NCI-H146 treated with DMSO at 0.1 percent for 48 hours (cell line): ENCODE results near the gene UCHL3.

Source experiments
- DNase-seq: peaks from one replicate; lab custom pipeline; 2025; ENCODE audit not compliant: unreplicated experiment; lab: John Stamatoyannopoulos, UW

Gene UCHL3

DNA sequence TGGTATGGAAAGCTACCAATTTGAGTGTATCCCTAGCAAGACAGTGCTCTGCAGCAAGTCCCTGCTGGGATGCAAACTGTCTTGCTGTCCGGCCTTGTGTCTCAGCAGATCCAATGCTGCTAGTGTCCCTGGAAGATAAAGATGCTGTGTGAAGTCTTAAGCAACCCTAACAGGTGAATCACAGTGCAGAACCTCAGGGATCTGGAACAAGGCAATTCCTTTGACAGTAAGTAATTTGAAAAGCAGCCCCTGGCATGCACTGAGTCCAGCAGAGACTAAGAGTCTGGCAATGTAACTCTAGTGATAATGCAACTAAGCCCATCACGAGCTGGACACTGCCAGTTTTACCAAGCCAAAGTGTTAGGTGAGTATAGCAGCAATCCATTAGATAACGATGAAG lies 1.7 kb upstream of the UCHL3 start:
- DNase-seq = no peak

DNA sequence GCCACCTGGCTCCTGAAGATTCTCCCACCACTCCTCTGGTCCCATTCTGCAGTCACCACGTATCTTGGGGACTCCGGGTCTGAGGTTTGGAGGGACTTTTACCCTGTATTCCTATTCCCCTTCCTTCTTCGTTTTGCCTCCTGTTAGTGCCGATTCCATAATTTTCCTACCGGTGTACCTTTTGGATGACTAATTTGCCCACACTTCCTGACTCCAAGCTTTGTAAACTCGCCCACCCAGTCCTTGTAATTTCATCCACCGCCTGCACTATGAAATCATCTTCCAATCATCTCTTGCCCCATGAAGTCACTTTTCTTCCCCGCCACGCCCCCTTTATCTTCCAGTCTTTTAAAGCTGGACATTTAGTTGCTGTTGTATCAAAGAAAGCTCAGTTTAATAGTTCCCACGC lies 572 bp downstream of the UCHL3 start:
- peak; percentile 37 for DNase-seq

DNA sequence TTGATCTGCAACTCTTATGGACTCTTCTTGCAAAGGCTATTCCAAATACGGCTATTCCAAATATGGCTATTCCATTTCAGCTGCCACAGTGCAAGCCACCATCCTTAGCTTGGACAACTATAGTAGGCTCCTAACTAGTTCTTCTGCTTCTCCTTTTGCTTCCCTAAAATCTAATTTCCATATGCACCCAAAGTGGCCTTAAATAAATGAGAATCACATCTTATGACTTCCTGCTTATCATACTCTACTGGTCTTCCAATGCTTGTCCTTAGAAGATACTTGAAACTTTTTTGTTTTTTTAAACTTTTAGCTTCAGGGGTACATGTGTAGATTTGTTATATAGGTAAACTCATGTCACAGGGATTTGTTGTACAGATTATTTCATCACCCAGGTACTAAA lies 4.9 kb downstream of the UCHL3 start:
- DNase-seq = no peak

DNA sequence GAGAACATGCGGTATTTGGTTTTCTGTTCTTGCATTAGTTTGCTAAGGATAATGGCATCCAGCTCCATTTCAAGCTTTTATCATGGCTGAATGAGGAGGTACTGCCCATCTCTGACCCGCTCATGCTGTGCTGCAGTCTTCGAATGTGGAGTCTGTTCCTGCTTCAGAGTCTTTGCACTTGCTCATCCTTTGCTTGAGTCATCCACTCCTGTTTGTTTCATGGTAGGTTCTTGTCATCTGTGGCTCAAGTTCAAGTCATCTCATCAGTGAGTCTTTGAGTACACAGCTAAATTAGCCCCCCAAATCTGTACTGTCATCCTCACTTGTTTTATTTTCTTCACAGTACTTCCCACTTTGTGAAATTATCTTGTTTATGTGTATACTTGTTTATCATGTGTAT lies 5.4 kb downstream of the UCHL3 start:
- DNase-seq = no peak

DNA sequence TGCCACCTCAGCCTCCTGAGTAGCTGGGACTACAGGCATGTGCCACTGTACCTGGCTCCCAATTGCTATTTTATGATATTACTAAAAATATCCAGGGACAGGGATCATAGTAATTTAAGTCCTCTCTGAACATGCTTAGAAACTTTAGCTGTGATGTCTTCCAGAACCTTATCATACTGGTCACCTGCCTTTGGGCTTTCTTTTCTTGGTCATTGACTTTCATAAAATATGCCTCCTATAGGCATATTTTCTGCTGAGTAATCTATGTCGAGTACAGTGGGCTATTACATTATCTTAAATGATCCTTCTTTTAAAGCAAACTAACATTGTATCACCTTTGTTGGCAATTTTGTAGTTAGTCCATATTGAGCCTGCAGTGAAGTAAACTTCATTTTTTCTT lies 6.2 kb downstream of the UCHL3 start:
- no peak for DNase-seq

DNA sequence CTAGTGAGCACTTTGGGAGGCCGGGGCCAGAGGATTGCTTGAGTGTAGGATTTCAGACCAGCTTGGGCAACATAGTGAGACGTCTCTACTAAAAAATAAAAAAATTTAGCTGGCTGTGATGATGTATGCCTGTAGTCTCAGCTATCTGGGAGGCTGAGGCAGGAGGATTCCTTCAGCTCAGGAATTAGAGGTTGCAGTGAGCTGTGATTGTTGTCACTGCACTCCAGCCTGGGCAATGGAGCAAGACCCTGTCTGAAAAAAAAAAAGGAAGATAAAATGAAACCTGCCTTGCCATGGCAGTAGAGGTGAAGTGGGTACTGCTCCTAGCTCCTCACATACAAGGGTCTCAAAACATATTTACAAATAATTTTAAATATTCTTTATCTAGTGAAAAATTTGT lies 7.4 kb downstream of the UCHL3 start:
- DNase-seq = no peak

DNA sequence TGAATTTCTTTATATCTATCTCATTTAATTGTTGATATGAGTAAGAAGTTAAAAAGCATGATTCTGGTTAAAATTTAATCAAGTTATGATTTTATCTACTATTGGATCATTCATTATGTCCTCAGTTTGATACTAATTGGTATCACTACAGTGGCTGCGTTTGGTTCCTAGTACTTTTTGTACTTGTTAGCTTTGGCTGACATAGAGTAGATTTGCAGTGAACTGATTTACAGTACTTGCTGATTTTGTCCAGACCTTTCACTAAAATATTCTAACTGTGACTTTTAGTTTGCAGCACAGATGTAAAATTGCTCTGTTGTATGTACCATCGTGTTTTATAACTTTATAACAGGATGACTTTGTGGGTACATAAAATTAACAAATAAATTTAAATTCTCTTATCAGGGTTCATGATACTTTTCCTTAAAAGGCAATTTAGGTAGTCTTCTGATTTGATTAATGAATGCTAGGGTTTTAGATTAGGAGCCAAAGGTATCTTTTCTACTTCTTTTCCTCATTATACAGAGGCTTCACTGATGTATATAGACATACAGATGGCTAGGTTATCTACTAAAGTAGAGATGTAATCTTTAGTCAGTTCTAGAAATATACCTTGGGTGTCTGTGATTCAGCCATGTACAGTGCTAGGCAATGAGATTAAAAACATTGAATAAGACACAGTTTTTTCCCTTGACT lies 8.7 kb downstream of the UCHL3 start:
- no peak for DNase-seq

DNA sequence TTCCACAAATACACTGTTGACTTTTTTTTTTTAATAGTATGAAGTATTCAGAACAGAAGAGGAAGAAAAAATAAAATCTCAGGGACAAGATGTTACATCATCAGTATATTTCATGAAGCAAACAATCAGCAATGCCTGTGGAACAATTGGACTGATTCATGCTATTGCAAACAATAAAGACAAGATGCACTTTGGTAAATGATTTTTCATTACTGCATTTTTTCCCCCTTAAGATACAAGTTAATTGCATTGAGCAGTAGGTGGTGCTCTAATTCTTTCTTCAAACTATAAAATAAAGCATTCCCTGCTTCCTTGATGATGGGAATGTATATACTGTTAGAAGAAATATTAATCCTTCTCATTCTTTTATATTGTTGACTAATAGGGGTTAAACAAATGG lies 17.1 kb downstream of the UCHL3 start:
- no peak for DNase-seq

DNA sequence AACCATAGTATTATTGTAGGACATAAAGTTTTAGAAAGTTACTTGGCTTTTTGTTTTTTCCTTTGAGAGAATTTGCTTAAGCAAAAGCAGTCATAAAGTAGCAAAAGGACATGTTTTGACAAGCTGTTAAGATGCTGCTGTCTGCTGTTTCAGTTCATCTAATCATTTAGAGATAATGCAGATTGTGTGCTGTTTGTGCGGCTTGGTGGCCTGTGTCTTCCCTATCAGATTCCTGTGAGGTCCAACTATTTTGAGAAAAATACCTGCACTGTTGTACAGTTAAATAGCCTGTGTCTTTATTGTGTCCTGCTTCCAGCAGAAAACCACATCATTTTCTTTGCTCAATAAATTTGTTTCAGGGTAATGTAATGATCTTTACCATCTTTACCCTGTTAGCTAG lies 20.0 kb downstream of the UCHL3 start:
- no peak for DNase-seq

DNA sequence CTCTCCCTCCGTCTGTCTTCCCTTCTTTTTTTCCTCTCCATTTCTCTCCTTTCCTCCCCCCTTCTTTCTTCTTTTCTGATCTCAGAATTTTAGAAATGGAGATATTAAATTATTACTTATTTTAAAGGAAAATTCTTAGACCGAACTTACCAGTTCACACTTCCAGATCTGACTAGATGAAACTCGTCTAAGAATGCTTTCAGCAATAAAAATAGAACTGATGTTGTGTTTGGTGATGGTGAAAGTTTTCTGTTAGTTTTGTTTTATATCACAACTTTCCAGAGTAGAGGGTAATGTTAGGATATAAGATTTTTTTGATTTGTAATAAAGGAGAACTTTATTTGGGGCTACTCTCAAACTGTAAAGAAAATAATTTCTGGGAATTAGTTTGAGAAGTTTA lies 29.9 kb downstream of the UCHL3 start:
- DNase-seq = no peak

DNA sequence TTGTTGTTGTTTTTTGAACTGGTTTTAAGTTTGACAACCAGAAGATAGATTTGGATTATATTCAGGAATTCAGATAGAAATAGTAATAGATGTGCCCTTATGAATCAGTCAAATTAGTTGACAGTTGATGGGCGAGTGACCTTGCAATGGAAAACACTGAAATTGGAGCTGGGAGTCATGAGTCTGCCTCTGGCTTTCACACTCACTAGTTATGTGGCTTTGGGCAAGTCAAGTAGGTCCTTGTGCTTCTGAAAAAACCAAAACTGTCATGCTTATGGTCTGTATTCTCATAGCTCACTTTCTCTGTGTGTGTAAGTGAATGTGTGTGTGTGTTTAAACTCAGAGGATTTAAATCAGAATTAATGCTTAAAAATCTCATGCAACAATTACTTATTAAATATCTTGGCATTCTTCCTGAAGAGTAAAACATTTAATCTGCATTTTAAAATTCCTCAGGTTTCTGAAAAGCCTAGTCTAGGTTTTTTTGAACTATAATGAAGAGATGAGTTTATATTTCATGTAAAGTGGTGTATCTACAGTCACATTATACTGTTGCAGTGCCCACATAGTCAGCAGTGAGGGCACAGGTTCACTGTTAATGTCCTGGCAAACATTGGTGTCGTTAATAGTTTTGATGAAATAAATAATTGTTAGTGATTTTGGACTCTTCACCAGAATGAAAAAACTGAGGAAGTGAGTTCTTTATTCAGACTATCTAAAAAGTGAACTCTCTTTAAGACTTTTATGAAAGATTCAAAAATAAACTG lies 32.5 kb downstream of the UCHL3 start:
- DNase-seq = no peak

DNA sequence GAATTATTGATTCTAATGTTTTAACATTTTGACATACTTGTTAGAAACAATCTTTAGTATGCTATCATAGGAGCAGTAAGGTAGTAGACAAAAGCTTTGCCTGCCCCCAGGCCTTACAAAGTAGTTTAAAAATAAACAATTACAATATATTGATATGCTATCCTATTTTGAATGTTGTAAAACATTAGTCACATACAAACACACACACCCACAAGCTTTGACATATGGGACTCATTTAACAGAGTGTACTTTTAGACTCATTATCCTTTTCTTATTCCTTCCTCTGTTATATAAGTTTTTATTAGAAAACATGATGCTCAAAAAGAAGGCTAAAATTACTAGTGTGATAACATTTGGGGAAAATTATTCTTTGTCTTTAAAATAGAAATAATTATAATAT lies 33.5 kb downstream of the UCHL3 start:
- DNase-seq = no peak

DNA sequence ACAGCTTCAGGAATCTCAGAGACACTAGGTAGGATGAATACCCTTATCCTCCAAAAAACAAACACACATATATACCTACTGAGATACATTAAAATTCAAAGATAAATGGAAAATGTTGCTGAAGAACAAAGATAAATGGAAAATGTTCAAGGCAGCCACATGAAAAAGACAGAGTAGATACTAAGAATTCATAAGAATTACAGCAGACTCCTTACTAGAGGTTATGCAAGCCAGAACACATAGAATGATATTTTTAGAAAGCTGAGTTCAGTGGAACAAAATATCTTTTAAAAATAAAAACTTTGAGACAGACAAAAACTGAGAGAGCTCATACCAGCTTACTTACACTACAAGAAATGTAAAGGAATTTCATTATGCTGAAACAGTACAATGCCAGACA lies 35.6 kb downstream of the UCHL3 start:
- DNase-seq = no peak

DNA sequence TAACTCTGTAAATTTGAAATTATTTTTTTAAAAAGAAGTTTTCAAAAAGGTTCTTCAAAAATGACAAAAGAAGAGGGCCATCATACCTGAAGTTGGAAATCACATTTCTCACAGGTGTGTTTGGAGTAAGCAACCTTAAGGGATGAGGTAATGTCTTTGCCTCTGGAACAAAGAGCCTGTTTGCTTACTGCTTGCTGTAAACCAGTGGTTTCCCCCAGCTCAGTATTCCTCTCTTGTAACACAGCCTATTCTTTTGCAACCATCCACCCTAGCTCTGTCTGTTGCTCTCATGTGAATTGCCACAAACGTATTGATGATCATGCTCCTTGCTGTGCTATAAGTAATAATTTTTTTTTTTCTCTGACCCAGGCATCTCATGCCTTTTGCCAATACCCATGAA lies 38.1 kb downstream of the UCHL3 start:
- DNase-seq = peak; percentile 23

DNA sequence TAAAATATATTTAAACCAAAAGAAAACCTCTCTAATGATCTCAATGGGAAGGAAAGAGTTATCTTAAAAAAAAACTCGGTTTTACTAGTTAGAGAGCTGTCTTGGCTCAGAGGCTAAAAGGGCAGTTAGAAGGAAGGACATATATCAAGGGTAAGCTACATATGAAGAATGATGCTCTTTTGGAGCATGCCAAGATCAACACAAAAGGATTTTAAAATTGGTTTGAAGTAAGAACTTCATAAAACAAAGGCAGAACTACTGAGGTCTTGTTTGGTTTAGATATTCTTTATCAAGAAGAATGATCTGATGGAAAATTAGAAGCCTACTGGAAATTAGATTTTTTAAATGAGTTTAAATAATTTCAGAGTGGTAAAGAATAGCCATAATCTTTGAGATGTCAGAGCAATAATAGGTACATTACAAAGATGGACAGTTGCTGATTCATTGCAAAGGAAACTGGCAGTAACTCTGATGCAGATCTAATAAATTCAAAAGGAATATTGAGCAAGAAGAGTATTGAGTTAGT lies 47.1 kb downstream of the UCHL3 start:
- DNase-seq = no peak

DNA sequence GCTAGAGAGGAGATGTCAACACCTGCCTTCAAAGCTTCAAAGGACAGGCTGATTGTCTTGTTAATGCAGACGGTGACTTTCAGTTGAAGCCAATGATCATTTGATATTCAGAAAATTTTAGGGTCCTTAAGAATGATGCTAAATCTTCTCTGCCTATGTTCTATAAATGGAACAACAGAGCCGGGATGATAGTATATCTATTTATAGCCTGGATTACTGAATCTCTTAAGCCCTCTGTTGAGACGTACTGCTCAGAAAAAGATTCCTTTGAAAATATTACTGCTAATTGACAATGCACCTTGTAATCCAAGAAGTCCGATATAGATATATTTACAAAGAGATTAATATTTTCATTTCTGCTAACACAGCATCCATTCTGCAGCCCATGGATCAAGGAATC lies 50.8 kb downstream of the UCHL3 start:
- no peak for DNase-seq

DNA sequence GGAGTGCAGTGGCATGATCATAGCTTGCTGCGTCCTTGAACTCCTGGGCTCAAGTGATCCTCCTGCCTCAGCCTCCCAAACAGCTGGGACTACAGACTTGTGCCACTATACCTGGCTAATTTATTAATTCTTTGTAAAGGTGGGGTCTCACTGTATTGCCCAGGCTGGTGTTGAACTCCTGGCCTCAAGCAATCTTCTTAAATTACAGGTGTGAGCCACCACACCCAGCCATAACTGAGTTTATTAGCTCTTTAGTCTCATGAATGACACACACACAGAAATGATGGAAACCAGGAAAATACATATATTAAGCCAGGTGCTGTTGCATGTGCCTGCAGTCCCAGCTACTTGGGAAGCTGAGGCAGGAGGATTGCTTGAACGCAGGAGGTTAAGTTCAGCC lies 53.4 kb downstream of the UCHL3 start:
- no peak for DNase-seq

DNA sequence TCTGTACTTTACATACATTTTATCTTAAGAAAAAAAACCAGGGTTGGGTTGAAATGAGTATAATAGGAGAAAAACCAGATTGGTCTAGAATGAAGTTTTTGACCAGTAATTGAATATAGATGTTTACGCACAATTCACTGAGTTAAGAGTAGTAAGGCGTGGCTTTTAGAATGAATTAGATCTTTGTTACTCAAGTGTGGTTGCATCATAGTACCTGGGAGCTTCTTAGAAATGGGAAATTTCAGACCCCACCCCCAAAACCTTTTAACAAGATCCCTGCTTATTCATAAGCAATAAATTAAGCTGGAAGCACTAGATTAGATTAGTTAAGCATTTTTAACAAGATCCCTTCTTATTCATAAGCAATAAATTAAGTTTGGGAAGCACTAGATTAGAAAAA lies 57.9 kb downstream of the UCHL3 start:
- DNase-seq = no peak

DNA sequence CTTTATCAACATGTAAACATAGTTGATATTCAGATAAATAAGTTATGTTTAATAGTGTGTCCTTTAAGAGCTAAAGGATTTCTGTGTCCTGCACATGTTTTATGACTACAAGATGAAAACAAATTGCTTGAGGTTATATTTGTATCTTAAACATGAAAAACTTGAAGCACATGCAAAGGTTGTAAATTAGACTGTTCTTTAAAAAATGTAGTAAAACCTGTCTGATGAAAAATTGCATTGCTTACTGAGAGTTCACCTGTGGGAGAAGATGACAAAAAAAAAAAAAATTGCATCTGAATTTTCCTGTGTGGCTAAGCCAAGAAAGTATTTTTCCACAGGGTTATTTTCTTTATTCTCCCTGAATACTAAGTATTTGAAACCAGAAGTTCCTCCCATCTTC lies 60.9 kb downstream of the UCHL3 start:
- no peak for DNase-seq

DNA sequence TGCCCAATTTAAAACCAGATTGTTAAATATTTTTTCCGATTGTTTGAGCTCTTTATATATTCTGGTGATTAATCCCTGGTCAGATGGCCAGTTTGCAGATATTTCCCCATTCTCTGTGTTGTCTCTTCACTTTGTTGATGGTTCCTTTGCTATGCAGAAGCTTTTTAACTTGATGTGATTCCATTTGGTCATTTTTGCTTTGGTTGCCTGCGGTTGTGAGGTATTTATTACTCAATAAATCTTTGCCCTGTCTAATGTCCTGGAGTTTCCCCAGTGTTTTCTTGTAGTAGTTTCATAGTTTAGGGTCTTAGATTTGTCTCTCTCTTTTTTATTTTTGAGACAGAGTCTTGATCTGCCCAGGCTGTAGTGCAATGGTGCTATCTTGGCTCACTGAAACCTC lies 62.8 kb downstream of the UCHL3 start:
- no peak for DNase-seq

DNA sequence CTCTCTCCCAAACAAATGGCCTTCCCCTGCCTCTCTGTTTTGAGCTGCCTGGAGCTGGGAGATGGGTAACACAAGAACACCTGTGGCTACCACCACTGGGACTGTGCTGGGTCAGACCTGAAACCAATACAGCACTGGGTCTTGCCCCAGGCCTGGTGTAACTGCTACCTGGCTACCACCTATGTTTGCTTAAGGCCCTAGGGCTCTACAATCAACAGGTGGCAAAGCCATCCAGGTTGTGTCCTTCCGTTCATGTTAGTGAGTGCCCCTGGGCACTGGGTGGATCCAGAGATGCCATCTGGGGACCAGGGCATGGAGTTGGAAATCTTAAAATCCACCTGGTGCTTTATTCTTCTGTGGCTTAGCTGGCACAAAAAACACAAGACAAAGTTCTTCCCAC lies 67.6 kb downstream of the UCHL3 start:
- no peak for DNase-seq

DNA sequence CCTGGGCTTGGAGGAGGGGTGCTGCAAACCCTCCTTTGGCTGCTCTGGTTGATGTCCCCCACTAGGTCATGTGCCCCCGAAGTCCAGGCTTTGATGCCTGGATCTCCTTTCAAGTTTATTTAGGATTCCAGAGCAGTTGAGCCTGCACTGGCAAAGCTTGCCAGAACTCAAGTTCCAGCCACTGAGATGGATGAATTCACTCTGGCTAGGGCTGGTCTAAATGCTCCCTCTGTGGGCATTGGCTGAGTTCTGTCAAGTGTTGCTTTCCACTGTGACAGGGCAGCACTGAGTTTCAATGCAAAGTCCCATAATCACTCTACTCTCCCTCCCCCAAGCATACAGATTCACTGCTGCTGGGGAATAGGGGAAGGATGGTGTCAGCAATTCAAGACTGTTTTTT lies 68.7 kb downstream of the UCHL3 start:
- no peak for DNase-seq

DNA sequence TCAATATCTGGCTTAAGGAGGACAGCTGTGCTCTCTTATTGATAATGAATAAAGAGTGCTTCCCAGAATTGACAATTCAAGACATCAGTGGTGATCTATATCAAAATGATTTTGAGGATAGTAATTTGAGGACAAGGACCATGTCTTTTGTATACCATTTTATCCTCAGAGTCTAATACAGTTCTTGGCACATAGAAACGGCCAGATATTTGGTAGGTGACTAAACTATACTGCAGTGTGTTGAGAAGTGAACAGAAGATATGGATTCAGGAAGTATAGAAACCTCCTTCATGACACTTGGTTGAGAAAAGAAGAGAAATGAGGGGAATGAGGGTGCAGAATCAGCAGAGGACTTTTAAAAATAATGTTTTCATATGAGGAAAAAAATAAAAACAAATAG lies 70.4 kb downstream of the UCHL3 start:
- DNase-seq = no peak
